HL-60/S4 treated with retinoic acid at 250 ng/mL for 4 days and 3 days (cell line): Measurements from ENCODE around the gene FXR1.
"Not testable (repeated sequence)": the region's sequence is repeated elsewhere in the genome, so short reads cannot be mapped to it uniquely, and the experiment has no call there.

Experiments
- in situ Hi-C: fragments of 300-500 bp; cut with MboI; formaldehyde crosslinking; loops from 2 replicates; pipeline ENCODE4 v1.7.0; 2022; ENCODE audit warnings: low sequenced_read_pairs

FXR1 gene

DNA sequence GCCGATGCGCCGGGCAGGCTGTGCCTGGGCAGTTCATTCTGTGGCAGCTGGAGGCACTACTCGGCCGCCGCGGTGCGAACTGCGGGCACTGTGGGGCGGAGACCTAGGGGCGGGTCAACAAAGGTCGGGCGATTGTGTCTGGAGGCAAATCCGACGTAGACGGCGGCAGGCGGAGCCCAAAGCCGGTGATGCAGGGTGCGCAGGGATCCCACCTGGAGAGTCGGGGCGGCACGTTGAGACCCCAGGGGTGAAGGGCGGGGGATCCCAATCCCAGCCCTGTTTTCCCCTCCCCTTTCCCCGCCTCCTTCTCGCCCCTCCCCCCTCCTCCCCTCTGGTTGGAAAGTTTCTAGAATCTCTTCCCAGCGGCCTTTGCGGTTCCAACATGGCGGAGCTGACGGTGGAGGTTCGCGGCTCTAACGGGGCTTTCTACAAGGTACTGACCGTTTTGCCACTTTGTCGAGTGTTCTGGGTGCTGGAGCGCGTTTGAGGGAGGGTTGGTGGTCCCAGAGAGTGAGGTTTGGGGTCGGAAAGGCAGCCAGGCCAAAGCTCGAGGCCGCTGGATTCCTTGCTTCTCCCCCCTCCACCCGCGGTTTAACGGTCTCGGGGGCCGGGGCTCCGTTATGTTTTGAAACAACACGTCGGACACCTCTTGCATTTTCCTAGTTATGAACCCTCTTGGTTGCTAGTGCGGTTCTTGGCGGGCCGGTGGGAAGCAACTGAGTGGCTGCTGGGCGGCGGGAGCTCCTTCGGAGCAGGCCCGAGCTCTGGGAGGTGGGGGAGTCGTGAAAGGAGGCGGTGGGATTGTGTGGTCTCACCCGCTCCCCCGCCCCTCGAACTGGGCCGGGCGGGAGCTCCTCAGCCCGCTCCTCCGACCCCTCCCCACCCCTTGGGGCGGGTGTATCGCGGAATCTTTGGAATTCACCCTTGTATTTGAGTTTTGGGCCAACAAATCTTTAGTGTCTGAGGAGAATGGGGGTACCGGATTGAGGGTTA, at the start of gene FXR1:
FXR1 (plus strand) TSS at position 367 of the 993 bp plus-strand sequence; CDS start at position 383, 16 bp downstream.
- in situ Hi-C loops = no loop called here

- in situ Hi-C loops = no loop called here
Measured at GRCh38 chr3:180870008-180870699, 42.3 kb upstream of the FXR1 start.

- in situ Hi-C loops = no loop called here
Measured at GRCh38 chr3:180871901-180872300, 40.6 kb upstream of the FXR1 start.

- in situ Hi-C loops = not testable (repeated sequence)
Measured at GRCh38 chr3:180872430-180872829, 40.0 kb upstream of the FXR1 start.

DNA sequence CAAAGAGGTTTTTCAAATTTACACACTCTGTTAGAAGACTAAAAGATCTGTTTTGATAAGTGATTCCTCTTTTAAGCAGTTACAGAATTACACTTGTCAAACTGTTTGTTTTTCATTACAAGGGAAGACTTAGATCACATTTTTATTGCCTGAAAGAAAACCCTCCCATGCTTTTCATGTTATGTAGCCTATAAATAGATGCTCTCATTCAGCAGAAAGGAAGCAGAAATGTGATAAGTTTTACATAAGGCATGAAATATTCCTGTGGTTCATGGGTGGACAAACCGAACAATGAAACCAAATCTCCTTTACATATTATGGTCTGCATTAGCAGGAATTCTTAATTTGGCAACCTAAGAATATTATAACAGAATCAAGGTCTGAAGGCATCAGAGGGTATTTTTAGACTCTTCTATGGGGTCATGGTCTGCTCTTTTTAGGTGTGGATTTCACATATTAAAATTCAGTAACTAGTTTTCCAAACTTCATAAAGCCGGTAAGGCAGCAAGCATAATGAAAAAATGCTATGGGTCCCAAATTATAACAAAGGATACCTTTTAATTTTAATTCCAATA, 37.3 kb upstream of the FXR1 start:
- in situ Hi-C loops = no loop called here

DNA sequence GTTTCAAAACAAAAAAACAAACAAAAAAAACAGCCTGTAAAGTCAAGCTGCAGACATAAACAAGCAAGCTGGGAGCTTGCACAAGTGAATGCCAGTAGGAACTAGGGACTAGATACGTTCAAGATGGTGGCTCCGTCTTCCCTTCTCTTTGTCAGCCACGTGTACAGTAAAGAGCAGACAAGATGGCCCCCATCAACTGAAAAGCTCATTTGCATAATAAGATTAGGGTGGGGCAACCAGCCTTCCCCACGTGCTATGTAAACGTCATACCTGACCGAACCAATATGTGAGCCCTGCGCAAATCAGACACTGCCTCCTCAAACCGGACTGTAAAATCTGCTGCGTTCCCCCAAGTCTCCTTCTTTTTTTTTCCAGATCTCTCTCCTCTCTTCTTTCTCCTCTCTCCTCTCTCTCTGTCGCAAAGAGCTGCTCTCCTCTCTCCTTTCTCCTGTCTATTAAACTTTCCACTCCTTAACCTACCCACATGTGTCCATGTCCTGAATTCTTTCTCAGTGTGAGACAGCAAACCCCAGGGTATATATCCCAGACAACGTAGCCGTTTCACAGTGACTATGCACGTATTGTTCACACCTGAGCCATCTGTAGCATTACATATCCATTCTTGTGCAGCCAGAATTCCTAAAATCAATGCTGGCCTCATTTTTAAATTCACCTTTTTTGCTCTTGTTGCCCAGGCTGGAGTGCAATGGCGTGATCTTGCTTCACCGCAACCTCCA, 31.2 kb upstream of the FXR1 start:
- in situ Hi-C loops = no loop called here

DNA sequence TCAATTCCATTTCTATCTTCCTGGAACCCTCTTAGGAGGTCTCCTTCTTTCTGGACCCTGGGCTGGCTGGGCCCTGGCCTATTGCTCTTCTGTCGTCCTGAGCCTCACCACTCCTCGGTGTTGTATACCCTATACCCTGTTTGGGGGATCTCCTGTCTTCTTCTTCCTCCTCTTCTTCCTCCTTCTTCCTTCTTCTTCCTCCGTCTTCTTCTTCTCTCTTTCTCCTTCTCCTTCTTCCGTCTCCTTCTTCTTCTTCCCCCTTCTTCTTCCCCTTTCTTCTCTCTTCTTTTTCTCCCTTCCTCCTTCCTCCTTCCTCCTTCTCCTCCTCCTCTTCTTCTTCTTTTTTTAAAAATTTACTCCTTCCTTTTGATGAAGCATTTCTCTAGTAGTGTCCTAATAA, 30.4 kb upstream of the FXR1 start:
- in situ Hi-C loops = no loop called here

DNA sequence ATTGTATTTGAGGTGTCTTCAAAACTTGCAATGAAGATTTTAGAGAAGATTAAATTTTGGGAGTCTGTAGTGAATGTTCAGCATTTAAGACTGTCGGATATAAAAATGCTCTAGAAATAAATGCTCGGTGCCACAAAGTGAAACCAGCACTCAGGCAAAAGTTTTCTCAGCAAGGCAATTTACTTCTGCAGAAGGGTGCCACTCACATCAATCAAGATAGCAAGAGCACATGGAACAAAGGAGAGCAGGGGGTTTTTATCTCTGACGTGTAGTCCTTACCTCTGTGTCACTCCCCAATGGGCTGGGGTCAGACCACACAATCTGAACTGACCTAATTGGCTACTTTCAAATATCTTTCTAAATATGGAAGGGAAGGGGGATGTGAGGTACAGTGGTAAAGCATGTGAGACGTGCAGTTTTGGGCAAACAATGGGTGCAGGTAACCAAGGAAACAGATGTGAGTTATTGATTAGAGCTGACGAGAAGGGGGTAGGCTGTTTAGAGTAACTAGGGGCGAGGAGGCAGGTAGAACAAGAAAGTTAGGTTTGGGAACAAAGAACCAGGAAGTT, 23.4 kb upstream of the FXR1 start:
- in situ Hi-C loops = no loop called here

DNA sequence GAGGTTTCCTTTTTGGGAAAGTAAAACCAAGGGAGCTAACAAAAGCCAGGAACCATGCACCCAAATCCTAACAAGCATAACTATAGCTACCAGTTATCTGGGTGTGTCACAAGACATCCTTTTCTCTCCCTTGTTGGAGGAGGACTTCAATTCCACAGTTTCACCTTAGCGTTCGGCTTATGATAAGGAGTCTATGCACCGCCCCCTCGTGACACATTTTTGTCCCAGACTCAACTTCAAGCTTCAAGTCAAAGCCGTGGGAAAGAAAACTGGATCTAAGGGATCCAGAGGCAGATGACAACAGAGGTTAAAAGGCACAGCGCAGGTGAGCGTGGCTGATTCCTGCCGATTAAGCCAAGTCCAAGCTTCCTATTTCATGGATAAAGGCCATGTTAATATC, 13.9 kb upstream of the FXR1 start:
- in situ Hi-C loops = no loop called here

DNA sequence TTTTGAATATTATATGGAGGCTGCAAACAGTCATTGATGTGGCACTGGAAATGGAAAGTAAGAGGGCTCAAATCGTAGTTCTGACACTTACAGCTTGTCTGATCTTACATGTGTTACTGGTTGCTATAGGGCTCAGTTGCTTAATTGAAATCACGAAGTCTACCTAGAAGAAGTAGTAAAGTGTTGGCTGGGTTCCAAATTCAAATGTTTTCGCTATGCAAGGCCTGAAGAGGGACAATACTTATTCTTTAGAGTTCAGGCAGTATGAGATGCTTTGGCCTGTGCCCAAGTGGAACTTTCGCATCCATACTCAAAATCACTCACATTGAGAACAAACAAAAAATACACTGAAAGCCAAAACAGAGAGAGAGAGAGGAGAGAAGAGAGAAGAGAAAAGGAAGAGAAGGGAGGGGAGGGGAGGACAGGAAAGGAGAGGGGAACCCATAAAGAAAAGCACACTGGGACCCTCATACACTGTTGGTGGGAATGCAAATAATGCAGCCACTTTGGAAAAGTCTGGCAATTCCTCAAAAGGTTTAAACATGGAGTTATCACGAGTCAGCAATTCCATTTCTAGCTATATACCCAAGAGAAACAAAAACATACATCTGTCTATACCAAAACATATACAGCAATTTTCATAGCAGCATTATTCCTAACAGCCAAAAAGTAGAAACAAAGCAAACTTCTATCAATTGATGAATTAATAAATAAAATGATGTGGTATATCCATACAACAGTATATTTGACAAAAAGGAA, 2.9 kb upstream of the FXR1 start:
- in situ Hi-C loops = no loop called here

- in situ Hi-C loops = no loop called here
Measured at GRCh38 chr3:180910823-180911222, 1.6 kb upstream of the FXR1 start.

DNA sequence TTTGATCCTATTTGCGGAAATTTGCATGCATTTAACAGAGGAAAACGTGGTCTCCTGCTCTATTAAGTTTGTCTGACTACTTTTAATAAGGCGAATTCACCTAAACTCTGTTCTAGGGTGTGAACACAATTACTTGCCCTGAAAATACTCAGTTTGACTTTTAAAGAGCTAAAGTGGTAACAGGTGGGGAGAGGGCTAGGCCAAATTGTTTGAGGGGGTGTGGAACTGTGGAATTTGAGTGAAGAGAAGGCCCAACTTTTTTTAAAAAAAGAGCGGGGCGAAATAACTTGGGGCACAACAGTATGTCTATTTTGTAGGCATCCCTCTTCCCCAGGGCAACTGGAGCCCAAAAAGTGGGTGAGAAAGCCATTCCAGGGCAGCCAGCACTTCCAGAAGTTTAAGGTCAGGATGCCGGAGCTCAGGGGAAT, 580 bp upstream of the FXR1 start:
- in situ Hi-C loops = no loop called here

- in situ Hi-C loops = no loop called here
Measured at GRCh38 chr3:180913581-180914404, 1.3 kb downstream of the FXR1 start.

GRCh38 chr3:180918542-180918941, 6.1 kb downstream of the FXR1 start:
- in situ Hi-C loops = no loop called here

GRCh38 chr3:180922242-180922641, 9.8 kb downstream of the FXR1 start:
- in situ Hi-C loops = no loop called here

DNA sequence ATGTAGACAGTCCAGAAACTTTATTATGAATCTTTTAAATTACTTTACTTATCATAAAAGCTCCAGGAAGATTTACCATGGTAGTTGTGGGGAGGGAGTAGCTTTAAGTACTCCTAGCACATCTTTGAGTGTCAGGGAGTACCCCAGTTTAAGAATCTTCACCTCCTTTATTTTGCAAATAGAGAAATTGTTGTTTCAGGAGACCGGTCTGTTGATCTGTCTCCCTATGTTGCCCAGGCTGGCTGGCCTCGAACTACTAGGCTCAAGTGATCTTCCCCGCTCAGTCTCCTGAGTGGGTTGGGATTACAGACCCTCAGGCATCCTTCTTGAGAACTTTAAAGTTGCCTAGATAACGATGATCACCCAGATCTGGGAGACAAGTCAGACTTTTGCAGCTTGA, 11.1 kb downstream of the FXR1 start:
- in situ Hi-C loops = no loop called here

GRCh38 chr3:180926526-180926925, 14.1 kb downstream of the FXR1 start:
- in situ Hi-C loops = no loop called here

- in situ Hi-C loops = no loop called here
Measured at GRCh38 chr3:180929376-180929775, 16.9 kb downstream of the FXR1 start.

GRCh38 chr3:180930526-180930925, 18.1 kb downstream of the FXR1 start:
- in situ Hi-C loops = no loop called here
